H1 (cell line): Measurements from ENCODE around the gene PLEKHO1. TPM values are rescaled to one million over a fixed set of nuclear protein-coding genes. Genes with fewer than 3 reads are reported as not detected.

ENCODE experiments used
- CTCF ChIA-PET: fragments of 300-600 bp; sonication (Branson Sonifier 250); formaldehyde crosslinking; loops from one replicate; lab custom pipeline; 2021; ENCODE audit not compliant: partially characterized antibody; lab: Charles Lee
- POLR2A ChIA-PET: fragments of 300-600 bp; sonication (Branson Sonifier 250); formaldehyde crosslinking; loops from one replicate; lab custom pipeline; 2021; ENCODE audit warnings: inconsistent platforms; ENCODE audit not compliant: partially characterized antibody; lab: Charles Lee
- DNase-seq, 2 experiments: peaks; one replicate each; pipeline versions ENCODE4 v3.0.0 to v3.0.0-alpha.2; 2010 to 2022; ENCODE audit warnings: low spot score in 2 of 2, low read depth in 1 of 2, mixed read lengths in 1 of 2
- FAIRE-seq: peaks from 2 replicates; lab custom pipeline; 2011; peaks lifted over from hg19 to GRCh38; lab: Jason Lieb, UNC
- H2AFZ ChIP-seq: 2 replicates; pipeline ENCODE4 v1.8.1; 2012; ENCODE audit warnings: low read length, inconsistent platforms
- H2AK5ac ChIP-seq: 2 replicates; pipeline ENCODE4 v1.6.1; 2013; ENCODE audit warnings: low read depth, low read length
- H2BK120ac ChIP-seq: replicated peaks from 2 replicates; pipeline ENCODE3; 2013; ENCODE audit warnings: low read depth, low read length, inconsistent platforms
- H2BK12ac ChIP-seq: 2 replicates; pipeline ENCODE4 v1.6.1; 2013; ENCODE audit warnings: low read depth, low read length
- H2BK15ac ChIP-seq: 2 replicates; pipeline ENCODE4 v1.6.1; 2013; ENCODE audit warnings: low read length
- H2BK20ac ChIP-seq: 2 replicates; pipeline ENCODE4 v1.6.1; 2013; ENCODE audit warnings: low read length
- H2BK5ac ChIP-seq: 2 replicates; pipeline ENCODE4 v1.6.1; 2013; ENCODE audit warnings: low read depth, low read length
- H3K14ac ChIP-seq: 2 replicates; pipeline ENCODE4 v1.6.1; 2013; ENCODE audit warnings: inconsistent platforms; ENCODE audit not compliant: insufficient read length
- H3K18ac ChIP-seq: 2 replicates; pipeline ENCODE4 v1.6.1; 2013; ENCODE audit warnings: low read length; ENCODE audit errors: extremely low read depth
- H3K23ac ChIP-seq: 2 replicates; pipeline ENCODE4 v1.6.1; 2013; ENCODE audit warnings: inconsistent platforms; ENCODE audit not compliant: insufficient read length
- H3K23me2 ChIP-seq: 2 replicates; pipeline ENCODE4 v1.6.1; 2013; ENCODE audit warnings: low read depth, low read length
- H3K27ac ChIP-seq: 2 replicates; pipeline ENCODE4 v1.6.1; 2011; ENCODE audit warnings: low read depth, low read length, inconsistent platforms
- H3K27me3 ChIP-seq, 4 experiments: replicated peaks in 1 of 4; 1 replicate in 1 of 4; 2 replicates in 3 of 4; pipeline versions ENCODE4 v1.6.1 to v1.8.1; 2011 to 2013; ENCODE audit warnings: low read length in 3 of 4, mild to moderate bottlenecking in 3 of 4, inconsistent platforms in 2 of 4, mixed read lengths in 2 of 4, moderate library complexity in 1 of 4; ENCODE audit not compliant: control insufficient read depth in 3 of 4, insufficient read depth in 3 of 4; ENCODE audit errors: extremely low read depth in 1 of 4
- H3K36me3 ChIP-seq, 4 experiments: 2 replicates each; pipeline versions ENCODE4 v1.6.1 to v1.8.1; 2011 to 2013; ENCODE audit warnings: mild to moderate bottlenecking in 4 of 4, low read length in 3 of 4, moderate library complexity in 2 of 4, control low read depth in 1 of 4, inconsistent platforms in 1 of 4; ENCODE audit not compliant: insufficient read depth in 4 of 4, control insufficient read depth in 2 of 4
- H3K4ac ChIP-seq: replicated peaks from 2 replicates; pipeline ENCODE3; 2013; ENCODE audit warnings: low read length, low read depth, mixed read lengths, inconsistent platforms; ENCODE audit not compliant: insufficient read length
- H3K4me1 ChIP-seq, 4 experiments: replicated peaks in 1 of 4; 1 replicate in 1 of 4; 2 replicates in 3 of 4; pipeline versions ENCODE4 v1.6.1 to v1.8.1; 2011 to 2013; ENCODE audit warnings: low read length in 3 of 4, inconsistent platforms in 2 of 4, mixed read lengths in 1 of 4; ENCODE audit not compliant: insufficient read depth in 4 of 4, control insufficient read depth in 3 of 4
- H3K4me2 ChIP-seq, 2 experiments: 2 replicates each; pipeline versions ENCODE4 v1.6.1 to v1.8.1; 2011 to 2013; ENCODE audit warnings: low read depth in 2 of 2, low read length in 2 of 2, control low read depth in 1 of 2, inconsistent platforms in 1 of 2, mild to moderate bottlenecking in 1 of 2; ENCODE audit not compliant: insufficient read depth in 1 of 2
- H3K4me3 ChIP-seq, 4 experiments: fragments of 200-600, 300-600 bp in 1 of 4; sonication (generic), shearing (Covaris generic), sonication (Bioruptor Twin) in 1 of 4; 2 replicates each; pipeline versions ENCODE4 v1.5.1 to v1.8.1; 2011 to 2016; ENCODE audit warnings: low read length in 4 of 4, low read depth in 3 of 4, control low read depth in 2 of 4, inconsistent platforms in 2 of 4, mild to moderate bottlenecking in 2 of 4, mixed read lengths in 1 of 4, moderate library complexity in 1 of 4; ENCODE audit not compliant: insufficient read depth in 2 of 4; ENCODE audit errors: extremely low read depth in 1 of 4
- H3K56ac ChIP-seq: replicated peaks from 2 replicates; pipeline ENCODE3; 2013; ENCODE audit warnings: low read depth, mild to moderate bottlenecking, mixed read lengths, low read length, inconsistent platforms; ENCODE audit not compliant: insufficient read length
- H3K79me1 ChIP-seq: 2 replicates; pipeline ENCODE4 v1.6.1; 2013; ENCODE audit warnings: low read depth, low read length, control low read depth
- H3K79me2 ChIP-seq, 2 experiments: 2 replicates each; pipeline versions ENCODE4 v1.6.1 to v1.8.1; 2012 to 2013; ENCODE audit warnings: low read length in 2 of 2, mild to moderate bottlenecking in 2 of 2, inconsistent platforms in 1 of 2; ENCODE audit not compliant: insufficient read depth in 2 of 2, control insufficient read depth in 1 of 2
- H3K9ac ChIP-seq, 4 experiments: replicated peaks in 1 of 4; 1 replicate in 1 of 4; 2 replicates in 3 of 4; pipeline versions ENCODE4 v1.6.1 to v1.8.1; 2011 to 2013; ENCODE audit warnings: low read depth in 3 of 4, low read length in 3 of 4, control low read depth in 2 of 4, mild to moderate bottlenecking in 2 of 4, moderate library complexity in 2 of 4, inconsistent platforms in 1 of 4; ENCODE audit errors: extremely low read depth in 1 of 4
- H3K9me3 ChIP-seq, 2 experiments: 2 replicates each; pipeline versions ENCODE4 v1.6.1 to v1.8.1; 2012 to 2013; ENCODE audit warnings: mild to moderate bottlenecking in 2 of 2, moderate library complexity in 2 of 2, control low read depth in 1 of 2, inconsistent platforms in 1 of 2, low read depth in 1 of 2, low read length in 1 of 2, mixed read lengths in 1 of 2; ENCODE audit not compliant: insufficient read depth in 2 of 2
- H4K20me1 ChIP-seq, 2 experiments: replicated peaks in 1 of 2; 2 replicates each; pipeline versions ENCODE3 to v1.8.1; 2011 to 2013; ENCODE audit warnings: inconsistent platforms in 2 of 2, low read length in 2 of 2, mild to moderate bottlenecking in 1 of 2; ENCODE audit not compliant: insufficient read depth in 2 of 2, control insufficient read depth in 1 of 2
- H4K5ac ChIP-seq: 2 replicates; pipeline ENCODE4 v1.6.1; 2013; ENCODE audit warnings: low read length, low read depth, mixed read lengths, inconsistent platforms; ENCODE audit not compliant: insufficient read length
- H4K8ac ChIP-seq: 2 replicates; pipeline ENCODE4 v1.8.0; 2013; ENCODE audit warnings: mild to moderate bottlenecking, moderate library complexity, low read length, inconsistent platforms; ENCODE audit not compliant: insufficient read depth; ENCODE audit errors: extremely low read depth
- H4K91ac ChIP-seq: replicated peaks from 2 replicates; pipeline ENCODE3; 2013; ENCODE audit warnings: low read length, mixed read lengths, inconsistent platforms; ENCODE audit not compliant: insufficient read length
- BCL11A ChIP-seq, 2 experiments: IDR thresholded peaks; one replicate each; pipeline ENCODE4 v1.6.1; 2011; ENCODE audit warnings: low read depth in 2 of 2, low read length in 2 of 2, mild to moderate bottlenecking in 2 of 2
- CBX5 ChIP-seq: fragments of 300-800, 300-1000 bp; sonication (generic); IDR thresholded peaks from 2 replicates; pipeline ENCODE4 v1.7.1; 2016; ENCODE audit warnings: antibody characterized with exemption, low read length, low read depth
- PHF8 ChIP-seq: fragments of 200-600 bp; sonication (generic); conservative IDR thresholded peaks from 2 replicates; pipeline ENCODE4 v1.7.1; 2012; ENCODE audit warnings: low read depth, mild to moderate bottlenecking, inconsistent platforms, low read length, moderate library complexity
- SP4 ChIP-seq: IDR thresholded peaks from 2 replicates; pipeline ENCODE4 v1.6.1; 2012; ENCODE audit warnings: low read length, inconsistent platforms
- WGBS, 2 experiments: shearing (Covaris generic) in 1 of 2; methylation state at CpG; one replicate each; pipeline versions ENCODE4 v1.1.6 to v1.1.7; 2013 to 2015; ENCODE audit warnings: low lambda C conversion rate in 2 of 2, mixed read lengths in 2 of 2, inconsistent platforms in 1 of 2, low coverage in 1 of 2, missing lambda C conversion rate in 1 of 2; ENCODE audit not compliant: insufficient replicate concordance in 2 of 2, insufficient coverage in 1 of 2, insufficient read length in 1 of 2; ENCODE audit errors: extremely low coverage in 1 of 2, missing lambda C conversion rate in 1 of 2; 5-methylcytosine and 5-hydroxymethylcytosine counted together
- polyA plus RNA-seq, 7 experiments: library from polyadenylated mRNA; depleted of rRNA in 3 of 7; stranded (reverse) in 5 of 7; unstranded in 2 of 7; fragments of >200 nt in 5 of 7; fragments of 200-250 nt in 2 of 7; gene quantifications; 1 replicate in 5 of 7; 2 replicates in 1 of 7; 4 replicates in 1 of 7; pipeline versions ENCODE4 v1.2.1 to v1.2.3, GENCODE V29; 2011 to 2013; ENCODE audit warnings: missing spikeins in 2 of 7, mixed read lengths in 2 of 7
- total RNA-seq: library from RNA; stranded (reverse); fragmentation: NEBNext Ultra II Directional; extraction: Animal tissue kit (Norgen Biotek cat#: 25700); gene quantifications from 2 replicates; pipeline ENCODE4 v1.2.1, GENCODE V29; 2021
- TF ChIP-seq, protein P1 (sequence below), 3 experiments: IDR thresholded peaks; 1 replicate in 2 of 3; 2 replicates in 1 of 3; pipeline versions ENCODE4 v1.5.1 to v1.6.1; 2011; ENCODE audit warnings: low read length in 3 of 3, mild to moderate bottlenecking in 3 of 3, inconsistent platforms in 2 of 3, low read depth in 1 of 3, moderate library complexity in 1 of 3; ENCODE audit not compliant: insufficient read depth in 1 of 3; ENCODE audit errors: control extremely low read depth in 1 of 3
- TF ChIP-seq, protein P2 (sequence below): IDR thresholded peaks from 2 replicates; pipeline ENCODE4 v1.6.1; 2011; ENCODE audit warnings: low read depth, mild to moderate bottlenecking, low read length; ENCODE audit not compliant: insufficient read depth

PLEKHO1 gene
- total and polyA plus RNA-seq, 2 of the 8 experiments (the other 6 are each of a cell fraction or from before 2014, with no cell fraction given), result 23.2 to 37.0 TPM

DNA sequence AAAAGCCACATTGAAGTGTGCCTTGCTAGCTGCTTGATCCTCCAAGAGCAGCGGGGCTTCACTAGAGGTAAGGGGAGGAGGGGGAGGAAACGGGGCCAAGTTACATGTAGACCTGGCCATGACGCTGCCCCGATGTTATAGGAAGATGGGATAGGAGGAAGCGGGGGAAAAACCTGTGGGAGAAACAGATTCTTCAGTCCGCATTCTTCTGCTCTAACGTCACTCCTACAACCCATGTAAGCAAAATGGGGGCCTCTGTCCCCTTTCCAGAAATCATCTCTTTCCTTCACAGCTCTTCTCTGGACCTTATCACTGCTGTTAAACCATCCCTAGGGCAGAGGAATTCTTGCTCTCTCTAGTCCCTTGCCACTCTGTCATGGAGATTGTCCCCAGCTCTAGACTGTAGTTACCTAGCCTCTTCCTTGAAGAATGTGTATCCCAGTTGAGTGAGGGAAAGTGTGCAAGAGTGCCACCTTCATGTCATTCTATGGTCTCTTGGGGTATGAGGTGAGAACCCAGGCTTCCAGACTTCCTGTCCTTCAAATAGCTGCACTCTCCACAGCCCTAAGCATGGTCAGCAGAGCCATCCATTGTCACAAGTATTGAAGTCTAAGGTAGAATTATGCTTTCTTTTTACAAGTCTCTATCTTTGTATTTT lies 11.4 kb downstream of the PLEKHO1 start:
- CTCF ChIA-PET, result interaction anchor here (0.7 to 4.3 kb wide), 12 partner anchors 10 to 199 kb away, joined by 3 to 20 read pairs (median 4); partner anchors contain the start of gene PLEKHO1
- POLR2A ChIA-PET, result interaction anchor here (0.9 to 7.3 kb wide), 12 partner anchors 10 to 274 kb away, joined by 3 to 87 read pairs (median 6); partner anchors contain the start of genes ANP32E, PLEKHO1 and VPS45
- no peak overlapping the region for H3K4me2 ChIP-seq

More for the DNA sequence above, 11.4 kb downstream of the PLEKHO1 start:
- Histone ChIP-seq H2BK20ac (0 out of 2 replicates have a peak overlapping the region, but pooled peaks have one; percentile 17), H3K14ac (no peak overlapping the region), H3K23ac (no peak overlapping the region), H3K18ac (no peak overlapping the region), H3K79me2 (no peaks in the 10 kb centered on the region), H4K5ac (no peak overlapping the region), H2BK5ac (no peak overlapping the region), H3K4me1 (peaks cover 12 to 30% (median 20%) of the 10 kb centered on the region in 4 experiments), H2BK15ac (0 out of 2 replicates have a peak overlapping the region, but pooled peaks have one; percentile 2), H3K36me3 (peaks cover 17 to 33% (median 28%) of the 10 kb centered on the region in 4 experiments), H2AK5ac (peak overlapping the region; percentile 55; the same call in 1 of the 2 replicates), H2BK120ac (no peak overlapping the region), H3K9me3 (no peaks in the 10 kb centered on the region), H3K79me1 (no peaks in the 10 kb centered on the region), H3K9ac (no peak overlapping the region), H4K91ac (no peak overlapping the region), H2AFZ (no peak overlapping the region), H4K20me1 (no peaks in the 10 kb centered on the region), H3K27me3 (no peaks in the 10 kb centered on the region), H3K23me2 (peaks cover 11% of the 10 kb centered on the region; the same call in 1 of the 2 replicates), H3K56ac (no peak overlapping the region), H4K8ac (no peak overlapping the region), H3K27ac (peak overlapping the region; percentile 1; the same call in 1 of the 2 replicates), H3K4ac (no peak overlapping the region), H3K4me3 (no peak overlapping the region), H2BK12ac (peak overlapping the region; percentile 10; the same call in 1 of the 2 replicates)
- DNase-seq (no peak), FAIRE-seq (no peak)
- WGBS, 2 experiments, result 93% methylated on average over 7 of the region's 7 CpGs; no CpG with 5 or more reads in 1 of the 2 experiments
- no peak for TF ChIP-seq CBX5
- no peak for TF ChIP-seq BCL11A (IDR thresholded peaks at IDR 0.05; ENCODE audit: low read depth in 2 of 2, low read length in 2 of 2)
- no peak for TF ChIP-seq PHF8
- TF ChIP-seq SP4, result no peak
- TF ChIP-seq, protein P1, sequence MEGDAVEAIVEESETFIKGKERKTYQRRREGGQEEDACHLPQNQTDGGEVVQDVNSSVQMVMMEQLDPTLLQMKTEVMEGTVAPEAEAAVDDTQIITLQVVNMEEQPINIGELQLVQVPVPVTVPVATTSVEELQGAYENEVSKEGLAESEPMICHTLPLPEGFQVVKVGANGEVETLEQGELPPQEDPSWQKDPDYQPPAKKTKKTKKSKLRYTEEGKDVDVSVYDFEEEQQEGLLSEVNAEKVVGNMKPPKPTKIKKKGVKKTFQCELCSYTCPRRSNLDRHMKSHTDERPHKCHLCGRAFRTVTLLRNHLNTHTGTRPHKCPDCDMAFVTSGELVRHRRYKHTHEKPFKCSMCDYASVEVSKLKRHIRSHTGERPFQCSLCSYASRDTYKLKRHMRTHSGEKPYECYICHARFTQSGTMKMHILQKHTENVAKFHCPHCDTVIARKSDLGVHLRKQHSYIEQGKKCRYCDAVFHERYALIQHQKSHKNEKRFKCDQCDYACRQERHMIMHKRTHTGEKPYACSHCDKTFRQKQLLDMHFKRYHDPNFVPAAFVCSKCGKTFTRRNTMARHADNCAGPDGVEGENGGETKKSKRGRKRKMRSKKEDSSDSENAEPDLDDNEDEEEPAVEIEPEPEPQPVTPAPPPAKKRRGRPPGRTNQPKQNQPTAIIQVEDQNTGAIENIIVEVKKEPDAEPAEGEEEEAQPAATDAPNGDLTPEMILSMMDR (IDR thresholded peaks at IDR 0.05; ENCODE audit: control extremely low read depth in 1 of 3, insufficient read depth in 1 of 3, low read depth in 1 of 3, low read length in 3 of 3), result no peak
- TF ChIP-seq, protein P2, sequence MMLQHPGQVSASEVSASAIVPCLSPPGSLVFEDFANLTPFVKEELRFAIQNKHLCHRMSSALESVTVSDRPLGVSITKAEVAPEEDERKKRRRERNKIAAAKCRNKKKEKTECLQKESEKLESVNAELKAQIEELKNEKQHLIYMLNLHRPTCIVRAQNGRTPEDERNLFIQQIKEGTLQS, result no peak
